Thyroid gland (tissue), 4 donors: ENCODE data around the gene PTN. TPM values are rescaled to one million over a fixed set of nuclear protein-coding genes. Genes with fewer than 3 reads are reported as not detected.

Source experiments
- DNase-seq, 2 donors: peaks; one replicate each; pipeline ENCODE4 v3.0.0-alpha.2; 2019
- H3K27ac ChIP-seq, 3 donors: fragments of 200-600 bp; sonication (generic); 1 replicate in 2 of 3; 2 replicates in 1 of 3; pipeline ENCODE4 v1.5.1; 2016 to 2019; ENCODE audit warnings: mild to moderate bottlenecking in 1 of 3, moderate library complexity in 1 of 3
- H3K27me3 ChIP-seq: fragments of 200-600 bp; sonication (generic); one replicate; pipeline ENCODE4 v1.5.1; 2019
- H3K36me3 ChIP-seq, 2 donors: fragments of 200-600 bp; sonication (generic); one replicate each; pipeline ENCODE4 v1.5.1; 2016 to 2019
- H3K4me1 ChIP-seq, 2 donors: fragments of 200-600 bp; sonication (generic); one replicate each; pipeline ENCODE4 v1.5.1; 2017 to 2019
- H3K4me3 ChIP-seq, 3 donors: fragments of 200-600 bp; sonication (generic); replicated peaks in 1 of 3; 1 replicate in 2 of 3; 2 replicates in 1 of 3; pipeline ENCODE4 v1.5.1; 2016; ENCODE audit warnings: mild to moderate bottlenecking in 1 of 3
- H3K9me3 ChIP-seq: fragments of 200-600 bp; sonication (generic); one replicate; pipeline ENCODE4 v1.5.1; 2017
- POLR2A ChIP-seq, 2 donors: fragments of 450-650 bp; IDR thresholded peaks; one replicate each; pipeline ENCODE4 v1.6.1; 2017; ENCODE audit warnings: antibody characterized with exemption in 2 of 2, mild to moderate bottlenecking in 2 of 2, moderate library complexity in 1 of 2
- WGBS, 2 donors: methylation state at CpG; one replicate each; pipeline ENCODE4 v1.1.5; 2017; 5-methylcytosine and 5-hydroxymethylcytosine counted together
- intact Hi-C: fragments of 100-400 bp; cut with DNase I; formaldehyde crosslinking; loops from one replicate; pipeline ENCODE4 v1.15.1; 2023
- total RNA-seq, 4 donors: library from RNA; depleted of rRNA; stranded (reverse); fragments of >200 nt; gene quantifications; one replicate each; pipeline ENCODE4 v1.2.3, GENCODE V29; 2016
- TF ChIP-seq, protein P1 (sequence below), 6 experiments: fragments of 200-600 bp in 3 of 6; fragments of 450-650 bp in 3 of 6; sonication (generic) in 3 of 6; IDR thresholded peaks; one replicate each; pipeline ENCODE4 v1.5.1; 2016 to 2019; ENCODE audit warnings: antibody characterized with exemption in 6 of 6, mild to moderate bottlenecking in 2 of 6, inconsistent platforms in 1 of 6, moderate library complexity in 1 of 6

The PTN gene
- total RNA-seq, 4 donors from 2014 or later = 6.1 to 40.3 (median 9.2) TPM

DNA sequence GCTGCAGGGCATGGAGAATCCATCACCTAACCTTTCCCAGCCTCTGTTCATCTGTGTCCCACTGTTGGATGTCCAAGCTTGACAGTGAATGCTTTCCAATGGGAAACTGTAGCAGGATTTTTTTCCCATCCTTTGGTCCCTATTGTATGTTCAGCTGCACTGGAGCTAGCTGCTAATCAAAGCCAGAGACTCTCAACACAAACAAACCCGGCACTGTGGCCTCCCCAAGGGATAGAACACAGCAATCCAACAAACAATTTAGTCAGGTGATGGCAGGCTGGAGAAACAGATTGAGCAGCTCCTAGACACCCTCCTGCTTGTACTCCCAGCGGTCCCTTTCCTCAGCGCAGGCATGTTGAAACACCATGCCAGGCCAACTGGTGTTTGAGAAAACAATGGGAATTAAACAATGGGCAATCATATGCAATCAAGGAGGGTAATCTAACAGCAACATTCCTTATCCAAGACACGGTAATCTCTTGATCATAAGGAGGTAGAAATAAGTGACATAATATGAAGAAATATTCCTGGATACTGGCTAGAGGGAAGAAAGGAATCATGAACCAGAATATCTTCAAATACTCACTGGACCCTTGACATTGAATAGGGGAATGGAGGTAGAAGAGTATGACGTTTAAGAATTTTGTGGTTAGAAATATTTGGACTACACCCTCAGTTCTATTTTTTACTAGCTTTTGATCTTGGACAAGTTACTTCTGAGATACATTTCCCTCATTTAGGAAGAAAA lies 15.0 kb downstream of the PTN start:
- no peak for DNase-seq
- intact Hi-C loops = no loop called here
- 55 to 59% methylated on average over 5 of the region's 5 CpGs for WGBS, 2 donors
- Histone ChIP-seq H3K4me1 (no peaks in the 10 kb centered on the region), H3K27me3 (no peaks in the 10 kb centered on the region), H3K4me3 (no peak overlapping the region), H3K9me3 (no peaks in the 10 kb centered on the region), H3K27ac (no peak overlapping the region), H3K36me3 (no peaks in the 10 kb centered on the region)
- TF ChIP-seq, protein P1, sequence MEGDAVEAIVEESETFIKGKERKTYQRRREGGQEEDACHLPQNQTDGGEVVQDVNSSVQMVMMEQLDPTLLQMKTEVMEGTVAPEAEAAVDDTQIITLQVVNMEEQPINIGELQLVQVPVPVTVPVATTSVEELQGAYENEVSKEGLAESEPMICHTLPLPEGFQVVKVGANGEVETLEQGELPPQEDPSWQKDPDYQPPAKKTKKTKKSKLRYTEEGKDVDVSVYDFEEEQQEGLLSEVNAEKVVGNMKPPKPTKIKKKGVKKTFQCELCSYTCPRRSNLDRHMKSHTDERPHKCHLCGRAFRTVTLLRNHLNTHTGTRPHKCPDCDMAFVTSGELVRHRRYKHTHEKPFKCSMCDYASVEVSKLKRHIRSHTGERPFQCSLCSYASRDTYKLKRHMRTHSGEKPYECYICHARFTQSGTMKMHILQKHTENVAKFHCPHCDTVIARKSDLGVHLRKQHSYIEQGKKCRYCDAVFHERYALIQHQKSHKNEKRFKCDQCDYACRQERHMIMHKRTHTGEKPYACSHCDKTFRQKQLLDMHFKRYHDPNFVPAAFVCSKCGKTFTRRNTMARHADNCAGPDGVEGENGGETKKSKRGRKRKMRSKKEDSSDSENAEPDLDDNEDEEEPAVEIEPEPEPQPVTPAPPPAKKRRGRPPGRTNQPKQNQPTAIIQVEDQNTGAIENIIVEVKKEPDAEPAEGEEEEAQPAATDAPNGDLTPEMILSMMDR (IDR thresholded peaks at IDR 0.05) = no peak
- TF ChIP-seq POLR2A (IDR thresholded peaks at IDR 0.05) = no peak

GRCh38 chr7:137325927-137326326 lies 17.6 kb downstream of the PTN start:
- WGBS, 2 donors = 66 to 73% methylated on average over 2 of the region's 2 CpGs
- Histone ChIP-seq H3K4me3 (no peak overlapping the region), H3K9me3 (no peaks in the 10 kb centered on the region), H3K4me1 (no peaks in the 10 kb centered on the region), H3K27ac (no peak overlapping the region), H3K27me3 (no peaks in the 10 kb centered on the region), H3K36me3 (no peaks in the 10 kb centered on the region)
- TF ChIP-seq, protein P1 (IDR thresholded peaks at IDR 0.05) = no peak
- no peak for TF ChIP-seq POLR2A (IDR thresholded peaks at IDR 0.05)
- no peak for DNase-seq
- intact Hi-C loops = no loop called here

- H3K27ac ChIP-seq = no peak overlapping the region
- no peak for DNase-seq
- intact Hi-C loops = no loop called here
- no peaks in the 10 kb centered on the region for H3K36me3 ChIP-seq
- no peaks in the 10 kb centered on the region for H3K4me1 ChIP-seq
- TF ChIP-seq, protein P1 (IDR thresholded peaks at IDR 0.05) = no peak
- TF ChIP-seq POLR2A (IDR thresholded peaks at IDR 0.05) = no peak
- no peak overlapping the region for H3K4me3 ChIP-seq
- no peaks in the 10 kb centered on the region for H3K27me3 ChIP-seq
- H3K9me3 ChIP-seq = no peaks in the 10 kb centered on the region
These were observed 18.5 kb downstream of the PTN start for GRCh38 chr7:137324796-137325696.

DNA sequence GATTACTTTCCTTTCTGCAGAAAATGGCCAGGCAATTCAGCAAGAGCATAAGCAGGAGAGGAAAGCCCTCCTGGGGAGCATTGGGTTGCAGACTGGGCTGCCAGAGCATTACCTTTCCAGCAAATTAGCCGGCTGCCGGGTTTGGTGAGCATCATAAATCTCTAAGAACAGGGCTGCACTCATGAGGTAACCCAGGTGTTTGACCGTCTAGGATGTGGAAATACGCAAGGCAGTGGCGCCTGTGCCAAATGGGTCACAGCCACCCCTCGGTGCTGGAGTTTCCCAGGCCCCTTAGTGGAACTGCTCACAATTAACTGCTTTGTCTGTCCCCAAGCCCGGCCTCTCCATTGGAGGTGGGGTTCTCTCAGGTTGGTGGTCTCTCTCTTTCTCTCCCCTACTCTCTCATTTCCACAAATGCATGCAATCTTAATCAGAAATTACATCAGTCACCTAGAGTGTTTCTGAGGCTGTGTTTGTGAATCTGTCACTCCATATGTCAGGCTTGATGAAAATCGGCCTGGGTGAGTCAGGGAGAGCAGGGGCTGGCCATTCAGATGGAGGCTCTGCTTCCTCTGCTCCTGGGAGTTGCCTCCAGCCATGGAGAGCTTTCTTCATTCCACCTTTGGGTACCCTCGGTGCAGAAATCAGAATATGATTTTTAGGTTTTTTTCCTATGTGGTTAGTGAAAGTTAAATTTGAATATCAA lies 26.7 kb downstream of the PTN start:
- intact Hi-C loops = no loop called here
- DNase-seq = no peak
- 82 to 85% methylated on average over 6 to 9 of the region's 9 CpGs for WGBS, 2 donors
- H3K4me1 ChIP-seq = no peaks in the 10 kb centered on the region
- TF ChIP-seq, protein P1 (IDR thresholded peaks at IDR 0.05) = no peak
- no peak for TF ChIP-seq POLR2A (IDR thresholded peaks at IDR 0.05)
- H3K27me3 ChIP-seq = no peaks in the 10 kb centered on the region
- H3K9me3 ChIP-seq = no peaks in the 10 kb centered on the region
- no peak overlapping the region for H3K4me3 ChIP-seq
- H3K27ac ChIP-seq = no peak overlapping the region
- H3K36me3 ChIP-seq = no peaks in the 10 kb centered on the region
